ENCODE data around the gene SRRM1.

DNA sequence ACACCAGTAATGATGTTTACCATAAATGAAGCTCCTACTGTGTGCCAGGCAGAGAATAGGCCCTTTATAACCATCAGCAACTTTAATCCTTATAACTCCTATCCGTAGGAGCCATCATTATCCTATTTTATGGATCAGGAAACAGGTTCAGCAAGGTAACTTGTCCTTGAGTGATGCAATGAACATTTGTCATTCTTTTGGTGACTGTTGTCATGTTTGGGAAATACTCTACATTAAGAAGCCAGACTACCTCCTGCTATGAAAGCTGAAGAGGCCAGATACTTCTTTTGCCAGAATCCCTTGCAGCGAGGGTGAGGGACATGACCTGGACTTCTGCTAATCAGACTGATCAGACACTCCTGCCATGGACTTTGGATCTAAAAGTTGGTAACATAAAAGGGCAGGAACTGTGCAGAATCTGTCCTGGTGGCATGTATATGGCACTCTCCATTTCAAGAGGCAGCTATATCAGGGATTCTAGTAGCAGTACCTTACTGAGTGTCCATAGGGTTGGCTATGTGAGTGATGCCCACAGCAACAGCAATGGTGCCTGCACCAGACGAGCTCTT, 33.1 kb upstream of the SRRM1 start:
- TF ChIP-seq, protein P1, sequence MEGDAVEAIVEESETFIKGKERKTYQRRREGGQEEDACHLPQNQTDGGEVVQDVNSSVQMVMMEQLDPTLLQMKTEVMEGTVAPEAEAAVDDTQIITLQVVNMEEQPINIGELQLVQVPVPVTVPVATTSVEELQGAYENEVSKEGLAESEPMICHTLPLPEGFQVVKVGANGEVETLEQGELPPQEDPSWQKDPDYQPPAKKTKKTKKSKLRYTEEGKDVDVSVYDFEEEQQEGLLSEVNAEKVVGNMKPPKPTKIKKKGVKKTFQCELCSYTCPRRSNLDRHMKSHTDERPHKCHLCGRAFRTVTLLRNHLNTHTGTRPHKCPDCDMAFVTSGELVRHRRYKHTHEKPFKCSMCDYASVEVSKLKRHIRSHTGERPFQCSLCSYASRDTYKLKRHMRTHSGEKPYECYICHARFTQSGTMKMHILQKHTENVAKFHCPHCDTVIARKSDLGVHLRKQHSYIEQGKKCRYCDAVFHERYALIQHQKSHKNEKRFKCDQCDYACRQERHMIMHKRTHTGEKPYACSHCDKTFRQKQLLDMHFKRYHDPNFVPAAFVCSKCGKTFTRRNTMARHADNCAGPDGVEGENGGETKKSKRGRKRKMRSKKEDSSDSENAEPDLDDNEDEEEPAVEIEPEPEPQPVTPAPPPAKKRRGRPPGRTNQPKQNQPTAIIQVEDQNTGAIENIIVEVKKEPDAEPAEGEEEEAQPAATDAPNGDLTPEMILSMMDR (IDR thresholded peaks at IDR 0.05) = no peak
- TF ChIP-seq POLR2AphosphoS5 (IDR thresholded peaks at IDR 0.05; ENCODE audit: low read depth, low read length) = no peak
- TF ChIP-seq, protein P2, sequence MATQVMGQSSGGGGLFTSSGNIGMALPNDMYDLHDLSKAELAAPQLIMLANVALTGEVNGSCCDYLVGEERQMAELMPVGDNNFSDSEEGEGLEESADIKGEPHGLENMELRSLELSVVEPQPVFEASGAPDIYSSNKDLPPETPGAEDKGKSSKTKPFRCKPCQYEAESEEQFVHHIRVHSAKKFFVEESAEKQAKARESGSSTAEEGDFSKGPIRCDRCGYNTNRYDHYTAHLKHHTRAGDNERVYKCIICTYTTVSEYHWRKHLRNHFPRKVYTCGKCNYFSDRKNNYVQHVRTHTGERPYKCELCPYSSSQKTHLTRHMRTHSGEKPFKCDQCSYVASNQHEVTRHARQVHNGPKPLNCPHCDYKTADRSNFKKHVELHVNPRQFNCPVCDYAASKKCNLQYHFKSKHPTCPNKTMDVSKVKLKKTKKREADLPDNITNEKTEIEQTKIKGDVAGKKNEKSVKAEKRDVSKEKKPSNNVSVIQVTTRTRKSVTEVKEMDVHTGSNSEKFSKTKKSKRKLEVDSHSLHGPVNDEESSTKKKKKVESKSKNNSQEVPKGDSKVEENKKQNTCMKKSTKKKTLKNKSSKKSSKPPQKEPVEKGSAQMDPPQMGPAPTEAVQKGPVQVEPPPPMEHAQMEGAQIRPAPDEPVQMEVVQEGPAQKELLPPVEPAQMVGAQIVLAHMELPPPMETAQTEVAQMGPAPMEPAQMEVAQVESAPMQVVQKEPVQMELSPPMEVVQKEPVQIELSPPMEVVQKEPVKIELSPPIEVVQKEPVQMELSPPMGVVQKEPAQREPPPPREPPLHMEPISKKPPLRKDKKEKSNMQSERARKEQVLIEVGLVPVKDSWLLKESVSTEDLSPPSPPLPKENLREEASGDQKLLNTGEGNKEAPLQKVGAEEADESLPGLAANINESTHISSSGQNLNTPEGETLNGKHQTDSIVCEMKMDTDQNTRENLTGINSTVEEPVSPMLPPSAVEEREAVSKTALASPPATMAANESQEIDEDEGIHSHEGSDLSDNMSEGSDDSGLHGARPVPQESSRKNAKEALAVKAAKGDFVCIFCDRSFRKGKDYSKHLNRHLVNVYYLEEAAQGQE (IDR thresholded peaks at IDR 0.05; ENCODE audit: insufficient read depth in 1 of 2, low read depth in 2 of 2, low read length in 1 of 2) = no peak
